ENCODE data around the gene AK4. TPM values are rescaled to one million over a fixed set of nuclear protein-coding genes. Genes with fewer than 3 reads are reported as not detected.

AK4 gene
- total and polyA plus RNA-seq, 2 of the 8 experiments (the other 6 are each of a cell fraction or from before 2014, with no cell fraction given), result 64.5 to 175 TPM

DNA sequence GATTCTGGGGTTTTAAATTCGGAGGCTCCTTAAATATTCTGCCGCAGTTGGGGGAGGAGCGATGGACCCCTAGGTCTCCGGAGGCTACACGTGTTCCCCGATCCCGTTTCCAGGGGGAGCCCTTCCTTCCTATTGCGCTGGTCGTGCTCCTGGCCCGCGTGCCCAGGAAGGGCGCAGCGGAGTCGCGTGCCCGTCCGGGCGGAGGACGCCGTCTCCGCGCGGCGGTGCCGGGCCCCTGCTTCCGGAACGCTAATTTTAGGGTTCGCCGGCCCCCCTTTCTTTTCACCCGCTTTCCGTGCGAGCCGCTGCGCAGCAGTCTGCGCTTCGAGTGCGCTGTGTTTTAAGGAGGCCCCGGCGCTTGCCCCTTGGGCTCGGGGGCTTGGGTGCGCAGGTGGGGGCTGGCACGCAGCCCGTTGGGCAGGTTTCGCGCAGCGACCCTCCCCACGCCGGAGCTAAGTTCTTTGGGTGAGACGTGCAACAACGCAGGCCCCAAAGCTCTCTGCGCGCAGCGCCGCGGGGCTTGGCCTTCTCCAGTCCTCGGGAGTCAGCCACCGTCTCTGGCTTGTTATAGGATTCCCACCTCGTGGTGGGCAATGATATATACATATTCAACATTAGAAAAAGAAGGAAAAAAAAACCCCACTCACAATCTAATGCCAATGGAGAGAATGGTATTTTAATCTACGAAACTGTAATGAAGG, 117.8 kb downstream of the AK4 start (continued):
- TF ChIP-seq RBBP5 (IDR thresholded peaks at IDR 0.05; ENCODE audit: borderline replicate concordance, low read depth, low read length), result peak; percentile 97
- TF ChIP-seq SAP30 (IDR thresholded peaks at IDR 0.05; ENCODE audit: insufficient read depth, insufficient replicate concordance, low read length), result no peak
- no peak for TF ChIP-seq CBX5 (IDR thresholded peaks at IDR 0.05; ENCODE audit: low read depth, low read length)
- peak; percentile 69 for TF ChIP-seq CREB1 (IDR thresholded peaks at IDR 0.05)
- TF ChIP-seq KDM4A (IDR thresholded peaks at IDR 0.05; ENCODE audit: low read depth, low read length, severe bottlenecking), result peak; percentile 81
- no peak for TF ChIP-seq TAF7 (optimal IDR thresholded peaks at IDR 0.05; ENCODE audit: borderline replicate concordance, low read depth, low read length)
- TF ChIP-seq TCF12 (IDR thresholded peaks at IDR 0.05; ENCODE audit: low read depth, low read length), result peak; percentile 73; the same call in 1 of the 2 replicates
- peak; percentile 75; the same call in 1 of the 2 replicates for TF ChIP-seq SP4 (IDR thresholded peaks at IDR 0.05; ENCODE audit: low read length)

All from H1 (cell line).